ENCODE measurements around the gene PDCL3. TPM values are rescaled to one million over a fixed set of nuclear protein-coding genes. Genes with fewer than 3 reads are reported as not detected.

Gene PDCL3
- total and polyA plus RNA-seq, 2 experiments from 2014 or later, result 28.1 to 72.4 TPM

DNA sequence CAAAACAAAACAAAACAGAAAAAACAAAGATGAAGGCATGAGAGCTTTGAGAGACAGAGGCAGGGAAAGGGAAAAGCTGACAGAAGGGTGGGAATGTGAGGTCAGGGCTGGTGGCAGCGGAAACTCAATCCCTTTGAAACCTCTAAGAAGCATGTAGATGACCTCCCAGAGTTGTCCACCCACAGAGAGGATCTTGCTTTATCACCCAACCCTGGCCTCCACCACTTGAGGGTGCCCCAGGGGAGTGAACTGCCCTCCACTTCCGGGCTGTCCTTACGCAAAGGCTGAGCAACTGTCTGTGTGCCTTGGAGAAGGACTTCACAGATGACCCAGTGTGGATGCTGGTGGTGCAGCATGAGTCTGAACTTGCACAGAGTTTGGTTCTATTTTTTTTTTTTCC lies 26.7 kb downstream of the PDCL3 start:
- ATAC-seq, result no peak
- no peaks in the 10 kb centered on the region for H3K36me3 Mint-ChIP-seq (ENCODE audit: low read depth)

DNA sequence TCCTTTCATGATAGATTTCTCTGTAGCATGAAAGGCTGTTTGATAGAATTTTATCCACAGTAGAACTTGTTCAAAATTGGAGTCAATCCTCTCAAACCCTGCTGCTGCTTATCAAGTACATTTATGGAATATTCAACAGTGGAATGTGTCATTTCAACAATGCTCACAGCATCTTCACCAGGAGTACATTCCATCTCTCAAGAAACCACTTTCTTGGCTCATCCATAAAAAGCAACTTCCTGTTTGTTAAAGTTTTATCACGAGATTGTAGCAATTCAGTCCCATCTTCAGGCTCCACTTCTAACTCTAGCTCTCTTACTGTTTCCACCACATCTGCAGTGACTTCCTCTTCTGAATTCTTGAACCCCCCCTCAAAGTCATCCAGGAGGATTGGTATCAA lies 29.4 kb downstream of the PDCL3 start:
- Histone ChIP-seq H3K9me2 (ENCODE audit: insufficient read depth) (no peaks in the 10 kb centered on the region), H2AFZ (no peak overlapping the region), H3K27ac (ENCODE audit: low read depth) (no peak overlapping the region), H3K4me3 (no peak overlapping the region), H3F3A (replicated peaks; ENCODE audit: low read depth) (no peaks in the 10 kb centered on the region), H3K79me2 (replicated peaks; ENCODE audit: insufficient read depth) (no peaks in the 10 kb centered on the region), H3K36me3 (ENCODE audit: insufficient read depth) (no peaks in the 10 kb centered on the region), H3K4me2 (no peak overlapping the region), H3K27me3 (ENCODE audit: insufficient read depth) (no peaks in the 10 kb centered on the region), H3K4me1 (ENCODE audit: insufficient read depth) (no peaks in the 10 kb centered on the region), H4K20me1 (replicated peaks; ENCODE audit: insufficient read depth) (no peaks in the 10 kb centered on the region)
- Mint-ChIP-seq H3K9me3 (no peaks in the 10 kb centered on the region), H3K4me3 (no peak overlapping the region), H3K27ac (no peak overlapping the region), H3K36me3 (ENCODE audit: low read depth) (no peaks in the 10 kb centered on the region), H3K27me3 (ENCODE audit: insufficient read depth, low read depth, poor library complexity) (peaks cover 6% of the 10 kb centered on the region), H3K4me1 (no peaks in the 10 kb centered on the region)
- TF ChIP-seq CTCF (conservative IDR thresholded peaks at IDR 0.05; ENCODE audit: low read depth in 2 of 2), result no peak
- ATAC-seq (no peak), DNase-seq (ENCODE audit: low spot score) (no peak)

More for the DNA sequence above, 26.7 kb downstream of the PDCL3 start:
- H3K27ac ChIP-seq (ENCODE audit: low read depth), result no peak overlapping the region
- no peaks in the 10 kb centered on the region for H3K9me3 Mint-ChIP-seq
- TF ChIP-seq NANOG (IDR thresholded peaks at IDR 0.05; ENCODE audit: borderline replicate concordance), result no peak
- no peak for TF ChIP-seq REST (IDR thresholded peaks at IDR 0.05; ENCODE audit: unreplicated experiment)
- TF ChIP-seq EZH2phosphoT487 (IDR thresholded peaks at IDR 0.05; ENCODE audit: unreplicated experiment), result no peak
- TF ChIP-seq POLR2AphosphoS5 (IDR thresholded peaks at IDR 0.05; ENCODE audit: low read depth), result no peak
- H3K4me3 ChIP-seq, result no peak overlapping the region
- no peaks in the 10 kb centered on the region for H3F3A ChIP-seq (replicated peaks; ENCODE audit: low read depth)
- no peak overlapping the region for H3K4me2 ChIP-seq
- H3K36me3 ChIP-seq (ENCODE audit: insufficient read depth), result no peaks in the 10 kb centered on the region
- H3K27me3 ChIP-seq (ENCODE audit: insufficient read depth), result no peaks in the 10 kb centered on the region
- H3K4me1 ChIP-seq (ENCODE audit: insufficient read depth), result no peaks in the 10 kb centered on the region
- DNase-seq (ENCODE audit: low spot score), result no peak
- no peak overlapping the region for H3K4me3 Mint-ChIP-seq
- H2AFZ ChIP-seq, result peak overlapping the region; percentile 18; the same call in 1 of the 2 replicates
- H3K79me2 ChIP-seq (replicated peaks; ENCODE audit: insufficient read depth), result no peaks in the 10 kb centered on the region
- H4K20me1 ChIP-seq (replicated peaks; ENCODE audit: insufficient read depth), result no peaks in the 10 kb centered on the region
- H3K27ac Mint-ChIP-seq, result no peak overlapping the region
- no peaks in the 10 kb centered on the region for H3K4me1 Mint-ChIP-seq
- H3K27me3 Mint-ChIP-seq (ENCODE audit: insufficient read depth, low read depth, poor library complexity), result peaks cover 2% of the 10 kb centered on the region
- H3K9me2 ChIP-seq (ENCODE audit: insufficient read depth), result no peaks in the 10 kb centered on the region

DNA sequence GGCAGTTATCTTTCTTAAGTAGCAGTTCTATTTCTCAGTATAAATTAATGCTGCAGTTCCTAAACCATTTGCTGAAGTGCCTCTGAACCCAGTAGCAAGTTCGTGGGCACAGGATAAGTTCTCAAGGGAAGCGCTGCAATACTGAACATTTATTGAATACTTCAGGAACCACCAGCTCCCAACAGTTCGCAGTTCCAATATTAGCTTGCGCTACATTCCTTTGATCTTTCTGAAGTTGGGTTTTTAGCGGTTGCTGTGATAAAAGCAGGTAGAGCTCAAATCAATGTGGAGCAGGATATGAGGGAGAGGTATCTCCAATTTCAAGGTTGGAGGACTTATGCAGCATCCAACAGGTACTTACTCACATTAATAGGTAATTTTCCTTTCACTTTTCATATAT lies 33.7 kb downstream of the PDCL3 start:
- Histone ChIP-seq H4K20me1 (replicated peaks; ENCODE audit: insufficient read depth) (no peaks in the 10 kb centered on the region), H3K4me2 (no peak overlapping the region), H3K27me3 (ENCODE audit: insufficient read depth) (no peaks in the 10 kb centered on the region), H3F3A (replicated peaks; ENCODE audit: low read depth) (no peaks in the 10 kb centered on the region), H3K36me3 (ENCODE audit: insufficient read depth) (no peaks in the 10 kb centered on the region), H3K27ac (ENCODE audit: low read depth) (no peak overlapping the region), H3K4me1 (ENCODE audit: insufficient read depth) (no peaks in the 10 kb centered on the region), H3K79me2 (replicated peaks; ENCODE audit: insufficient read depth) (no peaks in the 10 kb centered on the region), H2AFZ (no peak overlapping the region), H3K9me2 (ENCODE audit: insufficient read depth) (no peaks in the 10 kb centered on the region), H3K4me3 (no peak overlapping the region)
- Mint-ChIP-seq H3K27ac (no peak overlapping the region), H3K27me3 (ENCODE audit: insufficient read depth, low read depth, poor library complexity) (peaks cover 7% of the 10 kb centered on the region), H3K4me3 (no peak overlapping the region), H3K36me3 (ENCODE audit: low read depth) (no peaks in the 10 kb centered on the region), H3K9me3 (no peaks in the 10 kb centered on the region), H3K4me1 (peaks cover under 1% of the 10 kb centered on the region; the same call in 2 of the 3 replicates)
- ATAC-seq (no peak), DNase-seq (ENCODE audit: low spot score) (no peak)
- TF ChIP-seq STAT1 (IDR thresholded peaks at IDR 0.05; ENCODE audit: unreplicated experiment), result no peak
